HG03520 (cell line): Measurements from ENCODE around the gene PCDHA9.
"Not testable (repeated sequence)": the region's sequence is repeated elsewhere in the genome, so short reads cannot be mapped to it uniquely, and the experiment has no call there.

ENCODE experiments used
- ATAC-seq: cut with Tn5 transposase; IDR thresholded peaks from one replicate; pipeline ENCODE4 v1.9.1; 2021; ENCODE audit warnings: mild to moderate bottlenecking, moderate library complexity; ENCODE audit not compliant: unreplicated experiment

PCDHA9 gene

GRCh38 chr5:140835622-140836510 lies 12.3 kb upstream of the PCDHA9 start:
- no peak for ATAC-seq

GRCh38 chr5:140840978-140841962 lies 6.9 kb upstream of the PCDHA9 start, which contains the start of gene PCDHA8:
Gene PCDHA8, plus strand, starts transcription at chr5:140841187. Its CDS starts 135 bp downstream, at chr5:140841322.
- no peak for ATAC-seq

- ATAC-seq: no peak
Observed at GRCh38 chr5:140842798-140843733, 5.1 kb upstream of the PCDHA9 start.

- not testable (repeated sequence) for ATAC-seq
Observed at GRCh38 chr5:140849831-140850634, 1.9 kb downstream of the PCDHA9 start.

GRCh38 chr5:140855772-140856674 lies 7.8 kb downstream of the PCDHA9 start, which contains the start of gene PCDHA10:
Gene PCDHA10, plus strand, starts transcription at chr5:140855897. Its CDS starts 152 bp downstream, at chr5:140856049.
- ATAC-seq: no peak

- no peak for ATAC-seq
Observed at GRCh38 chr5:140857177-140857986, 9.2 kb downstream of the PCDHA9 start.

GRCh38 chr5:140857987-140858240 lies 9.7 kb downstream of the PCDHA9 start:
- no peak for ATAC-seq

- no peak for ATAC-seq
Observed at GRCh38 chr5:140862441-140863295, 14.5 kb downstream of the PCDHA9 start.

GRCh38 chr5:140868721-140869554 lies 20.8 kb downstream of the PCDHA9 start, which contains the start of gene PCDHA11:
Gene PCDHA11, plus strand, starts transcription at chr5:140868957. Its CDS starts 147 bp downstream, at chr5:140869104.
- no peak for ATAC-seq

GRCh38 chr5:140869555-140869886 lies 21.3 kb downstream of the PCDHA9 start:
- ATAC-seq: no peak

GRCh38 chr5:140870221-140871201 lies 22.3 kb downstream of the PCDHA9 start:
- no peak for ATAC-seq

GRCh38 chr5:140875085-140876065 lies 27.2 kb downstream of the PCDHA9 start, which contains the start of gene PCDHA12:
Gene PCDHA12, plus strand, starts transcription at chr5:140875308. Its CDS starts 165 bp downstream, at chr5:140875473.
- ATAC-seq: no peak

GRCh38 chr5:140876541-140877261 lies 28.5 kb downstream of the PCDHA9 start:
- not testable (repeated sequence) for ATAC-seq
